WTC11 (cell line): ENCODE results near the gene FER.

Experiments used
- CREB1 ChIP-seq: sonication (generic); formaldehyde crosslinking; IDR thresholded peaks from 2 replicates; pipeline ENCODE4 v1.8.0; 2023; ENCODE audit warnings: mild to moderate bottlenecking, missing genetic modification reagents
- CTCF ChIP-seq: fragments of 200-600 bp; IDR thresholded peaks from 2 replicates; pipeline ENCODE4 v1.8.0; 2022; ENCODE audit warnings: antibody characterized with exemption
- ESRRA ChIP-seq: sonication (generic); formaldehyde crosslinking; IDR thresholded peaks from 2 replicates; pipeline ENCODE4 v1.8.1; 2022; ENCODE audit warnings: mild to moderate bottlenecking, missing genetic modification reagents, borderline replicate concordance
- MAX ChIP-seq: sonication (generic); formaldehyde crosslinking; IDR thresholded peaks from 2 replicates; pipeline ENCODE4 v1.8.0; 2022; ENCODE audit warnings: mild to moderate bottlenecking, missing genetic modification reagents
- NFYB ChIP-seq: sonication (generic); formaldehyde crosslinking; conservative IDR thresholded peaks from 2 replicates; pipeline ENCODE4 v1.8.0; 2022; ENCODE audit warnings: low read depth, missing genetic modification reagents
- NR2C2 ChIP-seq: sonication (generic); formaldehyde crosslinking; IDR thresholded peaks from 2 replicates; pipeline ENCODE4 v1.8.0; 2022; ENCODE audit warnings: mild to moderate bottlenecking, missing genetic modification reagents
- TP53 ChIP-seq: sonication (generic); formaldehyde crosslinking; IDR thresholded peaks from 2 replicates; pipeline ENCODE4 v1.8.1; 2023; ENCODE audit warnings: mild to moderate bottlenecking, missing genetic modification reagents

GRCh38 chr5:109034306-109034705, 286.6 kb downstream of the FER start:
- TF ChIP-seq NFYB (CRISPR knock-in tag) = no peak
- no peak for TF ChIP-seq CTCF
- no peak for TF ChIP-seq NR2C2 (CRISPR knock-in tag)
- TF ChIP-seq MAX (CRISPR knock-in tag) = no peak
- TF ChIP-seq TP53 (CRISPR knock-in tag) = no peak
- TF ChIP-seq ESRRA (CRISPR knock-in tag) = no peak
- TF ChIP-seq CREB1 (CRISPR knock-in tag) = no peak
